Lower leg skin (tissue), 4 donors: ENCODE measurements around the gene ADAM22. TPM values are rescaled to one million over a fixed set of nuclear protein-coding genes. Genes with fewer than 3 reads are reported as not detected.

ENCODE experiments used
- DNase-seq, 2 donors: peaks; one replicate each; pipeline ENCODE4 v3.0.0-alpha.2; 2019; ENCODE audit warnings: low spot score in 2 of 2
- H3K4me3 ChIP-seq: fragments of 200-600 bp; sonication (generic); 2 replicates; pipeline ENCODE4 v1.5.1; 2017; ENCODE audit warnings: mild to moderate bottlenecking, low read depth; ENCODE audit not compliant: poor library complexity, severe bottlenecking
- POLR2A ChIP-seq, 2 donors: fragments of 450-650 bp; IDR thresholded peaks; one replicate each; pipeline ENCODE4 v1.6.1; 2016 to 2017; ENCODE audit warnings: antibody characterized with exemption in 2 of 2, mild to moderate bottlenecking in 1 of 2, moderate library complexity in 1 of 2
- WGBS, 2 donors: methylation state at CpG; one replicate each; pipeline ENCODE4 v1.1.5; 2018; 5-methylcytosine and 5-hydroxymethylcytosine counted together
- intact Hi-C: fragments of 100-400 bp; cut with DNase I; formaldehyde crosslinking; loops from one replicate; pipeline ENCODE4 v1.15.0; 2023; ENCODE audit warnings: low total_unique reads
- total RNA-seq, 4 donors: library from RNA; depleted of rRNA; stranded (reverse); fragments of >200 nt; gene quantifications; one replicate each; pipeline ENCODE4 v1.1.0, GENCODE V29; 2016
- TF ChIP-seq, protein P1 (sequence below), 3 donors: fragments of 450-650 bp; IDR thresholded peaks; one replicate each; pipeline ENCODE4 v1.5.1; 2016; ENCODE audit warnings: antibody characterized with exemption in 3 of 3, mild to moderate bottlenecking in 3 of 3, moderate library complexity in 2 of 3

The ADAM22 gene
- total RNA-seq, 4 donors from 2014 or later: 0.30 to 2.1 (median 1.0) TPM

DNA sequence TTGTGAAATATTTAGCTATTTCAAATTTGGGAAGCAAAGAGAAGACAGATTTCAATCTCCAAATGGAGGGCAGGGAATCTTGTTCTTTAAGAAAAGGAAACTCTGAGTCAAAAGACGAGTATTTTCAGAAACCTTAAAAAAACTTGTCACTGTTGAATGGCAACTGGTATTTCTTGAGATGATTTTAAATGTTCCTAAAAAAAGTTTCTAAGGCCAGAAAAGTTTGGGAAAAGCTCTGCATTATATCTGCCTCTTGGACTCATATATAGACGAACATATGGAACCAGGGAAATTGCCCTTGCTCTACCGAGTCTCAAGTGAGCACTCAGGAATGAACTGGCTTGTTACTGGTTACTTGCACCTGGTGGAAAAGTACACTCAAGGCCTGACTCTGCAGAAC is 69.5 kb downstream of the ADAM22 start:
- DNase-seq: no peak
- intact Hi-C loops: no loop called here
- no peak overlapping the region for H3K4me3 ChIP-seq
- TF ChIP-seq, protein P1, sequence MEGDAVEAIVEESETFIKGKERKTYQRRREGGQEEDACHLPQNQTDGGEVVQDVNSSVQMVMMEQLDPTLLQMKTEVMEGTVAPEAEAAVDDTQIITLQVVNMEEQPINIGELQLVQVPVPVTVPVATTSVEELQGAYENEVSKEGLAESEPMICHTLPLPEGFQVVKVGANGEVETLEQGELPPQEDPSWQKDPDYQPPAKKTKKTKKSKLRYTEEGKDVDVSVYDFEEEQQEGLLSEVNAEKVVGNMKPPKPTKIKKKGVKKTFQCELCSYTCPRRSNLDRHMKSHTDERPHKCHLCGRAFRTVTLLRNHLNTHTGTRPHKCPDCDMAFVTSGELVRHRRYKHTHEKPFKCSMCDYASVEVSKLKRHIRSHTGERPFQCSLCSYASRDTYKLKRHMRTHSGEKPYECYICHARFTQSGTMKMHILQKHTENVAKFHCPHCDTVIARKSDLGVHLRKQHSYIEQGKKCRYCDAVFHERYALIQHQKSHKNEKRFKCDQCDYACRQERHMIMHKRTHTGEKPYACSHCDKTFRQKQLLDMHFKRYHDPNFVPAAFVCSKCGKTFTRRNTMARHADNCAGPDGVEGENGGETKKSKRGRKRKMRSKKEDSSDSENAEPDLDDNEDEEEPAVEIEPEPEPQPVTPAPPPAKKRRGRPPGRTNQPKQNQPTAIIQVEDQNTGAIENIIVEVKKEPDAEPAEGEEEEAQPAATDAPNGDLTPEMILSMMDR (IDR thresholded peaks at IDR 0.05): no peak
- no peak for TF ChIP-seq POLR2A (IDR thresholded peaks at IDR 0.05)
- WGBS, 2 donors: 73 to 76% methylated on average over 3 of the region's 3 CpGs

DNA sequence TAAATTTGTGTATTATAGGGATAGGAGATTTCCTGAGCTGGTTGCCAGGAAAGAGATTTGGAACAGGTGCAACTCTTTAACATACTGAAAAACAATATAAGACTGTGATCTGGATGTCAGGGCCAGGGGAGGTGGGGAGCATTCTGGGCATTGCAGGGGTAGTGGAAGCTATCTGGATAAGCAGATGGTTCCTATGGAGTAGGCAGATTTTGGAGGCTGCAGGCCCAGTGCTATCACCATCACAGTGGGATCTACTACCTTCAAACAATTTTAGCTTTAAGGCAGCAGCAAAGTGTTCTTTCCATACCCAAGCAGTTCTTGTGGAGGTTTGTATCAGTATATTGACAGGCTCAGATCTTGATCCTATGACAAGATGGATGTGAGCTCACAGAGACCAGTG is 71.1 kb downstream of the ADAM22 start:
- H3K4me3 ChIP-seq: no peak overlapping the region
- no peak for TF ChIP-seq POLR2A (IDR thresholded peaks at IDR 0.05)
- TF ChIP-seq, protein P1 (IDR thresholded peaks at IDR 0.05): no peak
- intact Hi-C loops: no loop called here
- DNase-seq: no peak

- no peak overlapping the region for H3K4me3 ChIP-seq
- 81 to 85% methylated on average over 3 of the region's 3 CpGs for WGBS, 2 donors
- intact Hi-C loops: no loop called here
- no peak for TF ChIP-seq POLR2A (IDR thresholded peaks at IDR 0.05)
- TF ChIP-seq, protein P1 (IDR thresholded peaks at IDR 0.05): no peak
- DNase-seq: no peak
These were observed 75.6 kb downstream of the ADAM22 start for GRCh38 chr7:88009651-88010050.

DNA sequence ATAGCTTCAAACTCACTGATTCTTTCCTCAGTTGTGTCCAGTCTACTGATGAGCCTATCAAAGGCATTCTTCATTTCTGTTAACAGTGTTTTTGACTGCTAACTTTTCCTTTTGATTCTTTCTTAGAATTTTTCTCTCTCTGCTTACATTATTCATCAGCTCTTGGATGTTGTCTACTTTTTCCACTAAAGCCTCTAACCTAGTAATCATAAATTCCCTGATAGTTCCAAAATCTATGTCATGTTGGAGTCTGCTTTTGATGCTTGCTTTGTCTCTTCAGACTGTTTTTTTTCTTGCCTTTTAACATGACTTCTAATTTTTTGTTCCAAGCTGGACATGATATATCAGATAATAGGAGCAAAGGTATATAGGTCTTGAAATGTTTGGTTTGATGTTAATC is 78.0 kb downstream of the ADAM22 start:
- H3K4me3 ChIP-seq: no peak overlapping the region
- DNase-seq: no peak
- no peak for TF ChIP-seq POLR2A (IDR thresholded peaks at IDR 0.05)
- TF ChIP-seq, protein P1 (IDR thresholded peaks at IDR 0.05): no peak
- intact Hi-C loops: no loop called here

- no peak for DNase-seq
- H3K4me3 ChIP-seq: no peak overlapping the region
- WGBS, 2 donors: 69 to 75% methylated on average over 3 of the region's 3 CpGs
- intact Hi-C loops: no loop called here
- TF ChIP-seq POLR2A (IDR thresholded peaks at IDR 0.05): no peak
- TF ChIP-seq, protein P1 (IDR thresholded peaks at IDR 0.05): no peak
These were observed 79.9 kb downstream of the ADAM22 start for GRCh38 chr7:88013981-88014380.

GRCh38 chr7:88014581-88014980 is 80.5 kb downstream of the ADAM22 start:
- DNase-seq: no peak
- 62 to 64% methylated on average over 2 of the region's 2 CpGs for WGBS, 2 donors
- no peak for TF ChIP-seq POLR2A (IDR thresholded peaks at IDR 0.05)
- TF ChIP-seq, protein P1 (IDR thresholded peaks at IDR 0.05): no peak
- intact Hi-C loops: no loop called here
- no peak overlapping the region for H3K4me3 ChIP-seq
